HG03108 (cell line): ENCODE measurements around the gene ZCCHC3.
"Not testable (repeated sequence)": the region's sequence is repeated elsewhere in the genome, so short reads cannot be mapped to it uniquely, and the experiment has no call there.

Source experiments
- ATAC-seq: cut with Tn5 transposase; IDR thresholded peaks from one replicate; pipeline ENCODE4 v1.9.1; 2021; ENCODE audit warnings: moderate library complexity; ENCODE audit not compliant: unreplicated experiment

The ZCCHC3 gene

DNA sequence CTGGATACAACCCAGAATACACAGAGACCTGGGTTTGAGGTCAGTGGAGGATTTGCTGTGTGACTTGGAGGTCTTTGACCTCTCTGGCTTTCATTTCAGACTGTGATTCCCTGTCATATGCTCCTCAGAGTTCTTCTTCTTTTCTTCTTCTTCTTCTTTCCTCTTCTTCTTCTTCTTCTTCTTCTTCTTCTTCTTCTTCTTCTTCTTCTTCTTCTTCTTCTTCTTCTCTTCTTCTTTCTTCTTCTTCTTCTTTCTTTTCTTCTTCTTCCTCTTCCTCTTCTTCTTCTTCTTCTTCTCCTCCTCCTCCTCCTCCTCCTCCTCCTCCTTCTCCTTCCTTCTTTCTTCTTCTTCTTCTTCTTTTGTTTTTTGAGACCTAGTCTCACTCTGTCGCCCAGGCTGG is 38.7 kb downstream of the ZCCHC3 start:
- ATAC-seq: not testable (repeated sequence)

DNA sequence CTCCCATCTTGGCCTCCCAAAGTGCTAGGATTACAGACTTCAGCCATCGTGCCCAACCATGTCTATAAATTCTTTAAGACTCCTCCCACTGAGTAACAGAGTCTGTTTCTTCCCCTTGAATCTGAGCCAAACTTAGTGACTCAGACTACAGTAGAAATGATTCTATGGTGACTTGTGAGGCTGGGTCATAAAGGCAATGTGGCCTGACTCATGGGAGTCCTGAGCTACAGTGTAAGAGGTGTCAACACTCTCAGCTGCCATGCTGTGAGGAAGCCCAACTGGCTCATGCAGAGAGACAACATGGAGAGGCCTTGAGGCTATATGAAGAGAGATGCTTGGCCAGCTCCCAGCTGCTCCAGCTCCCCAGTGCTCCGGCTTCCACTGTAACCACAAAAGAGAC is 44.3 kb downstream of the ZCCHC3 start:
- ATAC-seq: no peak

- no peak for ATAC-seq
Measured at GRCh38 chr20:343107-343506, 45.7 kb downstream of the ZCCHC3 start.

- ATAC-seq: no peak
Measured at GRCh38 chr20:346033-346639, 48.8 kb downstream of the ZCCHC3 start.

GRCh38 chr20:346640-347316 is 49.4 kb downstream of the ZCCHC3 start, which contains the start of gene NRSN2:
Gene NRSN2, plus strand, starts transcription at chr20:347111. Its CDS starts 2,533 bp downstream, at chr20:349644.
- ATAC-seq: no peak

DNA sequence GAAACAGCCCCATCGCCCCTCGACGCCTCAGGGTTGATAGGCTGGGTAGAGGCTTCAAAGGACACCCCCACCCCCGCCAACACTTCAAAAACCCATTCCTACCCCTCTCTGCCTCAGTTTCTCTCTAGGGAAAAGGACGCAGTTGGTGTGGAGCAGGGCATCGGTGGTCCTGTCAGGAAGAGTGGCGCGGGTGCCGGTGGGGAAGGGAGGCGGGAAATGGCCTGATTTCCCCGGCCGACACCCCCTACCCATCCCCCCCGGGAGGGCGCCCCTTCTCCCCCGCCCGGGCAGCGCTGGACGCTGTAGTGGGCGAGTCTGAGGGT is 49.9 kb downstream of the ZCCHC3 start:
- peak; percentile 5 for ATAC-seq

GRCh38 chr20:347640-348484 is 50.5 kb downstream of the ZCCHC3 start:
- ATAC-seq: peak; percentile 61

DNA sequence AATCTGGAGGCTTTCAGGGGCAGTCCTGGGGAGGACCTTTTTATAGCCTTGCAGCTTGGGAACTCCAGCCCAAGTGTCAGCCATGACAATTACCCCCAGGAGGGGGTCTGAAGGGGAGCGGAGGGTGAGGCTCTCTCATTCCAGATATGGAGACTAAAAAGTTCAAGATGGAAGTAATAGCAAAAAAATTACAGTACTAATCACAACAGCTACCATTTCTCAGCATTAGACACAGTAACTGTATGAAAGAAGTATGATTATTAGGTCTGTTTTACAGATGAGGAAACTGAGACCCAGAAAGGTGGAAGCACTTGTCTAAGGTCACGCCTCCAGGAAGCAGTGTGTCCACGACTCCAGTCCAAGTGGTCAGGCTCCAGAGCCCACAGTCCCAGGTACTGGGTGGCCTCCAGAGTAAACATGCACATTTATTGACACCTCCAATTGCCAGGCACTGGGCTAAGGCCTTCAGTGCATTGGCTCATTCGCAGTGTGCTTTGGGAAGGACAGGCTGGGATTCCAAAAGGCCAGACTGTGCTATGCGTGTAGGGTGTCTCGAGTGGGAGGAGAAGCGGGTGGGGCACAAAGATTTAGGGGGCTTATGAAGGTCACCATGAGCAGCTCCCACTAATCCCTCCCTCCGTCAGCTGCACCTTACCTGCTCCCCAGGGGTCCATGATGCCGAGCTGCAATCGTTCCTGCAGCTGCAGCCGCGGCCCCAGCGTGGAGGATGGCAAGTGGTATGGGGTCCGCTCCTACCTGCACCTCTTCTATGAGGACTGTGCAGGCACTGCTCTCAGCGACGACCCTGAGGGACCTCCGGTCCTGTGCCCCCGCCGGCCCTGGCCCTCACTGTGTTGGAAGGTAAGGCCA is 51.8 kb downstream of the ZCCHC3 start:
- no peak for ATAC-seq
